Hematopoietic multipotent progenitor cell treated with erythropoietin and hydrocortisone succinate and interleukin-3 and kit ligand, for 6 days (in vitro differentiated cells): Measurements from ENCODE around the gene TRMT2A.

Source experiments
- DNase-seq: peaks from one replicate; pipeline ENCODE4 v3.0.0-alpha.2; 2015

Gene TRMT2A

GRCh38 chr22:20133930-20134549 lies 17.0 kb upstream of the TRMT2A start:
- no peak for DNase-seq

- DNase-seq: no peak
Observed at GRCh38 chr22:20132686-20133246, 15.7 kb upstream of the TRMT2A start.

- DNase-seq: no peak
Observed at GRCh38 chr22:20131859-20132685, 15.0 kb upstream of the TRMT2A start.

GRCh38 chr22:20131597-20131858 lies 14.5 kb upstream of the TRMT2A start, which contains the start of gene ZDHHC8:
Gene ZDHHC8, plus strand, starts transcription at chr22:20131804. Its CDS starts 144 bp downstream, at chr22:20131948.
- peak; percentile 42 for DNase-seq

GRCh38 chr22:20130731-20131596 lies 13.9 kb upstream of the TRMT2A start:
- peak; percentile 83 for DNase-seq

- no peak for DNase-seq
Observed at GRCh38 chr22:20130319-20130718, 13.3 kb upstream of the TRMT2A start.

GRCh38 chr22:20129747-20130014 lies 12.7 kb upstream of the TRMT2A start:
- DNase-seq: no peak

- peak; percentile 62 for DNase-seq
Observed at GRCh38 chr22:20128902-20129746, 12.1 kb upstream of the TRMT2A start.

- peak; percentile 16 for DNase-seq
Observed at GRCh38 chr22:20128619-20128901, 11.5 kb upstream of the TRMT2A start.

- DNase-seq: no peak
Observed at GRCh38 chr22:20127869-20128618, 11.0 kb upstream of the TRMT2A start.

- DNase-seq: no peak
Observed at GRCh38 chr22:20127318-20127868, 10.4 kb upstream of the TRMT2A start.

GRCh38 chr22:20126284-20127029 lies 9.4 kb upstream of the TRMT2A start:
- DNase-seq: no peak

GRCh38 chr22:20125201-20126174 lies 8.5 kb upstream of the TRMT2A start:
- no peak for DNase-seq

GRCh38 chr22:20124083-20124787 lies 7.2 kb upstream of the TRMT2A start:
- DNase-seq: no peak

GRCh38 chr22:20123366-20124082 lies 6.5 kb upstream of the TRMT2A start:
- no peak for DNase-seq

GRCh38 chr22:20121856-20122415 lies 4.9 kb upstream of the TRMT2A start:
- DNase-seq: no peak

- peak; percentile 56 for DNase-seq
Observed at GRCh38 chr22:20118300-20119020, 1.4 kb upstream of the TRMT2A start.
